OCI-LY7 (cell line): ENCODE data around the gene GVQW3. TPM values are rescaled to one million over a fixed set of nuclear protein-coding genes. Genes with fewer than 3 reads are reported as not detected.

Experiments
- BruUV-seq: library from RNA; stranded (reverse); fragments of 400-500 nt; replicated peaks from 2 replicates; lab custom pipeline; 2021; lab: Mats Ljungman, UMichigan
- CTCF ChIA-PET: fragments of 300-600 bp; sonication (Branson Sonifier 250); formaldehyde crosslinking; loops from one replicate; lab custom pipeline; 2022; ENCODE audit warnings: antibody characterized with exemption; ENCODE audit not compliant: unreplicated experiment; lab: Charles Lee
- POLR2A ChIA-PET: fragments of 300-600 bp; sonication (Branson Sonifier 250); formaldehyde crosslinking; loops from one replicate; lab custom pipeline; 2022; ENCODE audit warnings: antibody characterized with exemption; lab: Charles Lee
- DNase-seq: peaks from one replicate; pipeline ENCODE4 v3.0.0-alpha.2; 2015; ENCODE audit warnings: low spot score
- H2AFZ ChIP-seq: fragments of 200-600 bp; sonication (generic), shearing (Covaris generic); 2 replicates; pipeline ENCODE4 v1.6.1; 2014; ENCODE audit warnings: mild to moderate bottlenecking, antibody characterized with exemption, low read length, moderate library complexity
- H3K27ac ChIP-seq: fragments of 200-600 bp; sonication (generic); 2 replicates; pipeline ENCODE4 v1.5.1; 2014; ENCODE audit warnings: mixed run types, low read depth, mild to moderate bottlenecking, moderate library complexity, low read length, inconsistent platforms; ENCODE audit not compliant: poor library complexity, severe bottlenecking
- H3K36me3 ChIP-seq: fragments of 200-600 bp; sonication (generic); 2 replicates; pipeline ENCODE4 v1.6.1; 2014; ENCODE audit warnings: mild to moderate bottlenecking, antibody characterized with exemption, low read length, moderate library complexity, mixed read lengths; ENCODE audit not compliant: insufficient read depth
- H3K4me1 ChIP-seq: fragments of 200-600 bp; sonication (generic); 2 replicates; pipeline ENCODE4 v1.5.1; 2014; ENCODE audit warnings: mild to moderate bottlenecking, low read length; ENCODE audit not compliant: insufficient read depth, poor library complexity, severe bottlenecking
- H3K4me2 ChIP-seq: fragments of 200-600 bp; sonication (generic); 2 replicates; pipeline ENCODE4 v1.6.1; 2014; ENCODE audit warnings: mild to moderate bottlenecking, low read length
- H3K4me3 ChIP-seq: fragments of 200-600 bp; sonication (generic); 2 replicates; pipeline ENCODE4 v1.5.1; 2014; ENCODE audit warnings: mild to moderate bottlenecking, low read depth, low read length; ENCODE audit not compliant: poor library complexity, severe bottlenecking
- H3K79me2 ChIP-seq: fragments of 200-600 bp; sonication (generic); 2 replicates; pipeline ENCODE4 v1.6.1; 2016; ENCODE audit warnings: low read depth, mild to moderate bottlenecking, low read length, moderate library complexity, mixed read lengths; ENCODE audit not compliant: insufficient read depth
- H3K9me2 ChIP-seq: fragments of 200-600 bp; sonication (generic); 2 replicates; pipeline ENCODE4 v1.6.1; 2016; ENCODE audit warnings: mild to moderate bottlenecking, low read length, mixed read lengths; ENCODE audit not compliant: insufficient read depth
- H3K9me3 ChIP-seq: fragments of 200-600 bp; sonication (generic); 2 replicates; pipeline ENCODE4 v1.6.1; 2014; ENCODE audit warnings: mild to moderate bottlenecking, mixed run types, low read length, mixed read lengths
- H4K20me1 ChIP-seq: fragments of 200-600 bp; sonication (generic); 2 replicates; pipeline ENCODE4 v1.6.1; 2014; ENCODE audit warnings: mild to moderate bottlenecking, antibody characterized with exemption, low read length, moderate library complexity, mixed read lengths; ENCODE audit not compliant: insufficient read depth
- EZH2phosphoT487 ChIP-seq: fragments of 200-600 bp; sonication (generic); IDR thresholded peaks from 2 replicates; pipeline ENCODE4 v1.6.1; 2018; ENCODE audit warnings: low read depth, borderline replicate concordance, mild to moderate bottlenecking, mixed run types, antibody characterized with exemption, low read length, moderate library complexity, mixed read lengths
- intact Hi-C: fragments of 100-400 bp; cut with micrococcal nuclease; formaldehyde crosslinking; loops from one replicate; pipeline ENCODE4 v1.10.0; 2022; ENCODE audit not compliant: unreplicated experiment
- total RNA-seq, 2 experiments: library from RNA; depleted of rRNA in 1 of 2; stranded (reverse); fragments of >200 nt in 1 of 2; shearing (Covaris generic) in 1 of 2; gene quantifications; 2 replicates each; pipeline ENCODE4 v1.2.3, GENCODE V29; 2014 to 2022
- TF ChIP-seq, protein P1 (sequence below): fragments of 200-600 bp; sonication (generic); conservative IDR thresholded peaks from 2 replicates; pipeline ENCODE4 v1.5.1; 2014; ENCODE audit warnings: mild to moderate bottlenecking, antibody characterized with exemption, low read length, moderate library complexity, mixed read lengths

Gene GVQW3
- total RNA-seq, 2 experiments from 2014 or later, result 15.4 to 16.5 TPM

DNA sequence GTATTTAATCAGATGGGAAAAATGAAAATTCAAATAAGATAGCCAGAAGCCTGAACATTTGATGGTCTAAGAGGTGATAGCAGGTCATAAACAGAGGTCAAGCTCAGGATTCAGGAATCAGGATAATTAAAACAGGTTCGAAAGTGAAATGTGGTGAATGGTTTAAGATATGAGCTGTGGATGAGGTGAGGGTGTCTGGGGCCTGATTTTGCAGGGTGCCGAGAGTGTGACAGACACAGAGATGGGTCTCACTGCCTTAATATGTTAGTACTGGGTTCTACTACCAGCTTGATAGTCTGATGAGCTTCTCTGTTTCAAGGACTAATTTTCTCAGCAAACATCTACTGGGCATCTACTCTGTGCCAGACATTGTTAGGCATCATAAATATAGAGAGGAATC lies 43.8 kb downstream of the GVQW3 start:
- no peak overlapping the region for H2AFZ ChIP-seq
- no peak overlapping the region for H3K27ac ChIP-seq
- no peaks in the 10 kb centered on the region for H3K9me3 ChIP-seq
- ChIA-PET POLR2A (no interaction called here), CTCF (no interaction called here)
- BruUV-seq, result no TSS peak
- H3K36me3 ChIP-seq, result no peaks in the 10 kb centered on the region
- TF ChIP-seq EZH2phosphoT487, result no peak
- TF ChIP-seq, protein P1, sequence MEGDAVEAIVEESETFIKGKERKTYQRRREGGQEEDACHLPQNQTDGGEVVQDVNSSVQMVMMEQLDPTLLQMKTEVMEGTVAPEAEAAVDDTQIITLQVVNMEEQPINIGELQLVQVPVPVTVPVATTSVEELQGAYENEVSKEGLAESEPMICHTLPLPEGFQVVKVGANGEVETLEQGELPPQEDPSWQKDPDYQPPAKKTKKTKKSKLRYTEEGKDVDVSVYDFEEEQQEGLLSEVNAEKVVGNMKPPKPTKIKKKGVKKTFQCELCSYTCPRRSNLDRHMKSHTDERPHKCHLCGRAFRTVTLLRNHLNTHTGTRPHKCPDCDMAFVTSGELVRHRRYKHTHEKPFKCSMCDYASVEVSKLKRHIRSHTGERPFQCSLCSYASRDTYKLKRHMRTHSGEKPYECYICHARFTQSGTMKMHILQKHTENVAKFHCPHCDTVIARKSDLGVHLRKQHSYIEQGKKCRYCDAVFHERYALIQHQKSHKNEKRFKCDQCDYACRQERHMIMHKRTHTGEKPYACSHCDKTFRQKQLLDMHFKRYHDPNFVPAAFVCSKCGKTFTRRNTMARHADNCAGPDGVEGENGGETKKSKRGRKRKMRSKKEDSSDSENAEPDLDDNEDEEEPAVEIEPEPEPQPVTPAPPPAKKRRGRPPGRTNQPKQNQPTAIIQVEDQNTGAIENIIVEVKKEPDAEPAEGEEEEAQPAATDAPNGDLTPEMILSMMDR, result no peak
- no peaks in the 10 kb centered on the region for H3K4me1 ChIP-seq
- no peaks in the 10 kb centered on the region for H3K9me2 ChIP-seq
- intact Hi-C loops, result loop anchor here (10.0 kb wide), 1 partner anchor 80 kb away; no protein-coding TSS in a partner anchor
- H4K20me1 ChIP-seq, result no peaks in the 10 kb centered on the region
- H3K4me2 ChIP-seq, result no peak overlapping the region
- H3K79me2 ChIP-seq, result no peaks in the 10 kb centered on the region
- H3K4me3 ChIP-seq, result no peak overlapping the region
- DNase-seq, result no peak

DNA sequence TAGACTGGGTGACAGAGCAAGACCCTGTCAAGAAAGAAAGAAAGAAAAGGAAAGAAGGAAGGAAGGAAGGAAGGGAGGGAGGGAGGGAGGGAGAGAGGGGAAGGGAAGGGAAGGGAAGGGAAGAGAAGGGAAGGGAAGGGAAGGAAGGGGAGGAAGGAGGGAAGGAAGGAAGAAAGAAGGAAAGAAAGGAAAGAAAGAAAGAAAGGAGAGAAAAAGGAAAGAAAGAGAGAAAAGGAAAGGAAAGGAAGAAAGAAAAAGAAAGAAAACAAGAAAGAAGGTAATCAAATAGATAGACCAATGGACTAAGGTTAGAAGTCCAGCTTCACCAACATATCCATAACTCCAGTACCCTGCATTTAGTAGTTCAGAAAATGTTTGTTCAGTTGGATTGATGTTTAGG lies 45.5 kb downstream of the GVQW3 start:
- BruUV-seq, result no TSS peak

DNA sequence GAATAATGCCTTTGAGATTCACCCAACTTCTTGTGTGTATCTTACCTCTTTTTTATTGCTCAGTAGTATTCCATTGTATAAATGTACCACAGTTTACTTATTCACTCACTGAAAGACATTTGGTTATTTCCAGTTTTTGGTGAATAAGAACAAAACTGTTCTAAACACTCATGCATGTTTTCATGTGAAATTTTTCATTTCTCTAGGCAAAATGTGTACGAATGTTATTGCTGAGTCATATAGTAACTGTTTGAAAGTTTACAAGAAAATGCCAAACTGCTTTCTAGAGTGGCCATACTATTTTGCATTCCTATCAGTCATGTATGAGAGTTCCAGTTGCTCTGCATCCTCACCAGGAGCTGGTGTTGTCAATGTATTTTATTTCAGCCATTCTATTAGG lies 54.9 kb downstream of the GVQW3 start:
- intact Hi-C loops, result no loop called here
- H3K79me2 ChIP-seq, result no peaks in the 10 kb centered on the region
- POLR2A ChIA-PET, result no interaction called here
- no peaks in the 10 kb centered on the region; the same call in 1 of the 2 replicates for H4K20me1 ChIP-seq
- no peaks in the 10 kb centered on the region for H3K4me1 ChIP-seq
- no peaks in the 10 kb centered on the region for H3K9me2 ChIP-seq
- TF ChIP-seq EZH2phosphoT487, result no peak
- TF ChIP-seq, protein P1, result no peak
- no peak overlapping the region for H3K4me2 ChIP-seq
- no TSS peak for BruUV-seq
- H3K36me3 ChIP-seq, result no peaks in the 10 kb centered on the region; the same call in 1 of the 2 replicates
- no peak overlapping the region for H3K4me3 ChIP-seq
- no peak for DNase-seq
- CTCF ChIA-PET, result no interaction called here
- H2AFZ ChIP-seq, result no peak overlapping the region
- H3K27ac ChIP-seq, result no peak overlapping the region
- no peaks in the 10 kb centered on the region for H3K9me3 ChIP-seq

More for the DNA sequence above, 45.5 kb downstream of the GVQW3 start:
- Histone ChIP-seq H3K4me1 (no peaks in the 10 kb centered on the region), H2AFZ (no peak overlapping the region), H3K9me2 (no peaks in the 10 kb centered on the region), H3K27ac (no peak overlapping the region), H3K36me3 (no peaks in the 10 kb centered on the region), H3K79me2 (no peaks in the 10 kb centered on the region), H3K4me2 (no peak overlapping the region), H4K20me1 (no peaks in the 10 kb centered on the region), H3K9me3 (no peaks in the 10 kb centered on the region), H3K4me3 (no peak overlapping the region)
- POLR2A ChIA-PET, result no interaction called here
- no peak for DNase-seq
- intact Hi-C loops, result loop anchor here (10.0 kb wide), 1 partner anchor 82 kb away; no protein-coding TSS in a partner anchor
- TF ChIP-seq, protein P1, result no peak
- no peak for TF ChIP-seq EZH2phosphoT487
- CTCF ChIA-PET, result no interaction called here
